Vagina (tissue), 2 donors: ENCODE measurements around the gene SCARF2. TPM values are rescaled to one million over a fixed set of nuclear protein-coding genes. Genes with fewer than 3 reads are reported as not detected.

ENCODE experiments used
- DNase-seq, 2 donors: peaks; one replicate each; pipeline ENCODE4 v3.0.0-alpha.2; 2017; ENCODE audit errors: extremely low spot score in 2 of 2
- H3K27ac ChIP-seq: fragments of 200-600 bp; sonication (generic); one replicate; pipeline ENCODE4 v1.5.1; 2019
- H3K27me3 ChIP-seq: fragments of 200-600 bp; sonication (generic); one replicate; pipeline ENCODE4 v1.5.1; 2019
- H3K36me3 ChIP-seq, 2 donors: fragments of 200-600 bp; sonication (generic); one replicate each; pipeline ENCODE4 v1.5.1; 2017 to 2019
- H3K4me1 ChIP-seq: fragments of 200-600 bp; sonication (generic); one replicate; pipeline ENCODE4 v1.5.1; 2019
- H3K4me3 ChIP-seq, 2 donors: fragments of 200-600 bp; sonication (generic); 1 replicate in 1 of 2; 2 replicates in 1 of 2; pipeline ENCODE4 v1.5.1; 2016 to 2019
- H3K9me3 ChIP-seq: fragments of 200-600 bp; sonication (generic); one replicate; pipeline ENCODE4 v1.5.1; 2019
- POLR2A ChIP-seq, 2 donors: fragments of 450-650 bp; IDR thresholded peaks; one replicate each; pipeline ENCODE4 v1.6.1; 2017; ENCODE audit warnings: antibody characterized with exemption in 2 of 2, mild to moderate bottlenecking in 2 of 2, moderate library complexity in 2 of 2
- POLR2AphosphoS5 ChIP-seq, 2 donors: sonication (generic); formaldehyde crosslinking; IDR thresholded peaks; one replicate each; pipeline ENCODE4 v1.9.0; 2017; ENCODE audit warnings: antibody characterized with exemption in 2 of 2, mild to moderate bottlenecking in 2 of 2, low read depth in 1 of 2; ENCODE audit not compliant: insufficient read depth in 1 of 2
- intact Hi-C: fragments of 100-400 bp; cut with DNase I; formaldehyde crosslinking; loops from one replicate; pipeline ENCODE4 v1.15.1; 2023
- total RNA-seq: library from RNA; depleted of rRNA; stranded (reverse); fragments of >200 nt; gene quantifications from one replicate; pipeline ENCODE4 v1.2.3, GENCODE V29; 2016
- TF ChIP-seq, protein P1 (sequence below), 3 experiments: fragments of 450-650 bp in 2 of 3; fragments of 200-600 bp in 1 of 3; sonication (generic) in 1 of 3; IDR thresholded peaks; one replicate each; pipeline ENCODE4 v1.5.1; 2017 to 2019; ENCODE audit warnings: antibody characterized with exemption in 3 of 3, mild to moderate bottlenecking in 2 of 3, moderate library complexity in 2 of 3

Gene SCARF2
- total RNA-seq, 1 donor from 2014 or later = 32.2 TPM

DNA sequence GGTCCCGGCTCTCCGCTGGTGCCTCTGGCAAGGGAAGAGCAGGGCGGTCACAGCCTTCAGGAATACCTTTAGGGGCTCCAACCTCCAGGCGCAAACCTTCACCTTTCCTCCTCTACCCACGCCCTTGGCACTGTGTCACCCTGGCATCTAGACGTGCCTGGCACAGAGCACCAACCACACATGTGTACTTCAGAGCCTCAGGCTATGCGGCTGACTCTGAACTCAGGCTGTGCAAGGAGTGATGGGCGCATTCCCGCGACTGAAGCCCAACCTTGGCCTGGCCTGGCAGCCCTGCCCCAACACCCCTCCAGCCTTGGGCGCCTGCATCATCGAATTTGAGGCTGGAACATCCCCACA is 11.4 kb downstream of the SCARF2 start:
- H3K4me1 ChIP-seq = peaks cover 63% of the 10 kb centered on the region
- no peak overlapping the region for H3K27ac ChIP-seq
- intact Hi-C loops = loop anchor here (10.0 kb wide), 1 partner anchor 69 kb away; the partner anchor contains the start of gene KLHL22
- H3K9me3 ChIP-seq = no peaks in the 10 kb centered on the region
- H3K36me3 ChIP-seq = no peaks in the 10 kb centered on the region
- TF ChIP-seq, protein P1, sequence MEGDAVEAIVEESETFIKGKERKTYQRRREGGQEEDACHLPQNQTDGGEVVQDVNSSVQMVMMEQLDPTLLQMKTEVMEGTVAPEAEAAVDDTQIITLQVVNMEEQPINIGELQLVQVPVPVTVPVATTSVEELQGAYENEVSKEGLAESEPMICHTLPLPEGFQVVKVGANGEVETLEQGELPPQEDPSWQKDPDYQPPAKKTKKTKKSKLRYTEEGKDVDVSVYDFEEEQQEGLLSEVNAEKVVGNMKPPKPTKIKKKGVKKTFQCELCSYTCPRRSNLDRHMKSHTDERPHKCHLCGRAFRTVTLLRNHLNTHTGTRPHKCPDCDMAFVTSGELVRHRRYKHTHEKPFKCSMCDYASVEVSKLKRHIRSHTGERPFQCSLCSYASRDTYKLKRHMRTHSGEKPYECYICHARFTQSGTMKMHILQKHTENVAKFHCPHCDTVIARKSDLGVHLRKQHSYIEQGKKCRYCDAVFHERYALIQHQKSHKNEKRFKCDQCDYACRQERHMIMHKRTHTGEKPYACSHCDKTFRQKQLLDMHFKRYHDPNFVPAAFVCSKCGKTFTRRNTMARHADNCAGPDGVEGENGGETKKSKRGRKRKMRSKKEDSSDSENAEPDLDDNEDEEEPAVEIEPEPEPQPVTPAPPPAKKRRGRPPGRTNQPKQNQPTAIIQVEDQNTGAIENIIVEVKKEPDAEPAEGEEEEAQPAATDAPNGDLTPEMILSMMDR (IDR thresholded peaks at IDR 0.05) = no peak
- TF ChIP-seq POLR2A (IDR thresholded peaks at IDR 0.05) (no peak), POLR2AphosphoS5 (IDR thresholded peaks at IDR 0.05; ENCODE audit: insufficient read depth in 1 of 2, low read depth in 1 of 2) (no peak)
- peak overlapping the region in 1 of 2 donors; percentile 22 for H3K4me3 ChIP-seq
- DNase-seq = no peak
- H3K27me3 ChIP-seq = no peaks in the 10 kb centered on the region

DNA sequence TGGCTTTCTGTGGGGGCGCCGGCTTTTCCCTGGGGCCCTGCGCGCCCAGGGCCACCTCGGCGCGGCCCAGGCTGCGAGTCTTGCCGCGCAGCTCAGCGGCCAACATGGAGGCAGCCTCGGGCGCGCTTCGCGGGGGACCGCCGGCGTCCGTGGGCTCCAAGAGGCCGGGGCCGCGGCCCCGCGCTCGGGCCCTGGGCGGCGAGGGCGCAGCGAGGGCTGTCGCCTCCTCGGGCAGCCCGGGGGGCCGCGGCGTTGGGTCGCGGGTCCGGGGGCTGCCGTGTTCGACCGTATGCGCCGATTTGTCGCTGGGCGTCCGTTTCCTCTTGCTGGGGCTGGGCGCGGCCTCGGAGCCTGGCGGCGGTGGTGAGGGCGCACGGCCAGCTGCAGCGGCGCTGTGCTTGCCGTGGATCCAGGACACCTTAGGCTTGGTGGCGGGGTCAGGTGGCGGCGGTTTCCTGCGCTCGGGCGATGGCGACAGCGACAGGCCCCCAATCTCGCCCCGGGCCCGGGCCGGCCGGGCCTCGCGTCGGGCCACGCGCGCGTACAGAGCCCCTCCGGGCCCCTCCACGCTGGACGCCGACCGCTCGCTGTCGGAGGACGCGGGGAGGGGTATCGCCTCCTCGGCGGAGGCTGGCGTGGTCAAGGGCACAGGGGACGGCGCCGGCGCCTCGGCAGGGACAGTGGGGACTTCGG is 11.9 kb downstream of the SCARF2 start:
- H3K27ac ChIP-seq = no peak overlapping the region
- peak overlapping the region in 1 of 2 donors; percentile 22 for H3K4me3 ChIP-seq
- TF ChIP-seq, protein P1 (IDR thresholded peaks at IDR 0.05) = no peak
- no peaks in the 10 kb centered on the region for H3K27me3 ChIP-seq
- no peaks in the 10 kb centered on the region for H3K36me3 ChIP-seq
- intact Hi-C loops = loop anchor here (10.0 kb wide), 1 partner anchor 69 kb away; the partner anchor contains the start of gene KLHL22
- peaks cover 58% of the 10 kb centered on the region for H3K4me1 ChIP-seq
- no peaks in the 10 kb centered on the region for H3K9me3 ChIP-seq
- no peak for DNase-seq

DNA sequence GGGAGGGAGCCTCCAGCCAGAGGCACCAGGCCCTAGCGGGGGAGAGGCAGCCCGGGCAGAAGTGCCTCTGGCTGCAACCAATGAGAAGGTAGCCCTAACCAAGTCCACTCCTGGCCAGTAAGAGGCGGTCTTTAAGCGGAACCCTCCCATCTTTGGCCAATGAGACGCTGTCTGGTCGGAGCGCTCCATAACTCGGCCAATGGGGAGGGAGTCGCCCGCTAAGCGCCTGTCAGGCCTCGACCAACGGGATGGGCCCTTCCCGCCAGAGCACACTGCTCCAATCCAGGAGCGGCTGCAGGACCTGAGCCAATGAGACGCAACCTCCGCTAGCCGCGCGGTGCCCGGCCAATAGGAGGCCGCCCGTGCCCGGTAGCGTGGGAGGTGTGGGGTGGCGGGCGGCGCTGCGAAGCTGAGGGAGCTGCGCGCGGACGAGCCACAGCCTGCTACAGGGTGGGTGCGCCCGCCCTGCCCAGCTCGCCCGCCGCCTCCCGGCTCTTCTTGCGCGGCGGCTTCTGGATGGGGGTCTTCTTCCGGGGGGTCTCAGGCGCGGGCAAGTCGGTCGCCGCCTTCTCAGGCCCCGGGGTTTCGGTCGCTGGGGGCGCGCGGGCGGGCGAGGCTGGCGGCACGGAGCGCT is 12.6 kb downstream of the SCARF2 start:
- Histone ChIP-seq H3K9me3 (no peaks in the 10 kb centered on the region), H3K36me3 (no peaks in the 10 kb centered on the region), H3K4me3 (peak overlapping the region in 1 of 2 donors; percentile 22), H3K27ac (peak overlapping the region; percentile 78), H3K27me3 (no peaks in the 10 kb centered on the region), H3K4me1 (peaks cover 51% of the 10 kb centered on the region)
- TF ChIP-seq POLR2AphosphoS5 (IDR thresholded peaks at IDR 0.05; ENCODE audit: insufficient read depth in 1 of 2, low read depth in 1 of 2) (peak in 1 of 2 donors; percentile 46), POLR2A (IDR thresholded peaks at IDR 0.05) (no peak)
- TF ChIP-seq, protein P1 (IDR thresholded peaks at IDR 0.05) = no peak
- intact Hi-C loops = loop anchor here (5.0 to 10.0 kb wide), 2 partner anchors 32 to 70 kb away; partner anchors contain the start of gene KLHL22
- DNase-seq = no peak

DNA sequence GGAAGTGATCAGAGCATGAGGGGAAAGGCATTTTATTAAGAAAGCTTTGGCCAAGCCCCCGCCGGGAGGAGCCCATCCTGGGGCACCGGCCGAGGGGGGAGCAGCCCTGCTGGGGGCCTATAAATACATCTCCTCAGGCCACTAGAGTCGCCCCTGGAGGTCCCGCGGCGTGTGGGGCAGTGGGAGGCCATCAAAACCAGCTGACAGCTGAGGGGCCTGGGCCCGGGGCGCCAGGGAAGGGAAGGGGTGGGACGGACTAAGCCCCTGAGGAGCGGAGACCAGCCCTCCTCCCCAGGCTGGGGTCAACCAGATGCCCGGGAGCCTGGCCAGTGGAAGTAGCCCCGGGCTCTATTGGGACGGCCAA is 13.1 kb downstream of the SCARF2 start:
- H3K36me3 ChIP-seq = no peaks in the 10 kb centered on the region
- peak overlapping the region; percentile 78 for H3K27ac ChIP-seq
- TF ChIP-seq, protein P1 (IDR thresholded peaks at IDR 0.05) = no peak
- TF ChIP-seq POLR2AphosphoS5 (IDR thresholded peaks at IDR 0.05; ENCODE audit: insufficient read depth in 1 of 2, low read depth in 1 of 2) (peak in 1 of 2 donors; percentile 56), POLR2A (IDR thresholded peaks at IDR 0.05) (no peak)
- intact Hi-C loops = loop anchor here (5.0 to 10.0 kb wide), 2 partner anchors 33 to 70 kb away; partner anchors contain the start of gene KLHL22
- H3K4me3 ChIP-seq = peak overlapping the region in 1 of 2 donors; percentile 4
- H3K9me3 ChIP-seq = no peaks in the 10 kb centered on the region
- H3K4me1 ChIP-seq = peaks cover 46% of the 10 kb centered on the region
- no peak for DNase-seq
- H3K27me3 ChIP-seq = no peaks in the 10 kb centered on the region
